Transverse colon (tissue), 4 donors: ENCODE measurements around the gene CACNB2. TPM values are rescaled to one million over a fixed set of nuclear protein-coding genes. Genes with fewer than 3 reads are reported as not detected.
A peak's percentile ranks its signal among the peaks of the same experiment; 100 is the strongest.

ENCODE experiments used
- DNase-seq: peaks from one replicate; pipeline ENCODE4 v3.0.0-alpha.2; 2019
- H3K27ac ChIP-seq, 4 donors: fragments of 200-600 bp; sonication (generic); 2 replicates each; pipeline ENCODE4 v1.5.1; 2016 to 2018; ENCODE audit warnings: inconsistent platforms in 4 of 4
- H3K27me3 ChIP-seq: fragments of 200-600 bp; sonication (generic); 2 replicates; pipeline ENCODE4 v1.5.1; 2017; ENCODE audit warnings: inconsistent platforms
- H3K36me3 ChIP-seq, 4 donors: fragments of 200-600 bp; sonication (generic); 2 replicates each; pipeline ENCODE4 v1.5.1; 2017 to 2019; ENCODE audit warnings: inconsistent platforms in 4 of 4
- H3K4me1 ChIP-seq, 4 donors: fragments of 200-600 bp; sonication (generic); 2 replicates each; pipeline ENCODE4 v1.5.1; 2017 to 2020; ENCODE audit warnings: inconsistent platforms in 4 of 4
- H3K4me3 ChIP-seq, 4 donors: fragments of 200-600 bp; sonication (generic); 1 replicate in 1 of 4; 2 replicates in 3 of 4; pipeline versions ENCODE4 v1.5.1 to v1.6.1; 2017 to 2019; ENCODE audit warnings: inconsistent platforms in 4 of 4
- H3K9me3 ChIP-seq, 2 donors: fragments of 200-600 bp; sonication (generic); 2 replicates each; pipeline ENCODE4 v1.5.1; 2017 to 2019; ENCODE audit warnings: inconsistent platforms in 2 of 2
- EP300 ChIP-seq: sonication (generic); formaldehyde crosslinking; IDR thresholded peaks from one replicate; pipeline ENCODE4 v1.6.1; 2017; ENCODE audit warnings: antibody characterized with exemption, low read depth
- POLR2A ChIP-seq: fragments of 450-650 bp; IDR thresholded peaks from one replicate; pipeline ENCODE4 v1.6.1; 2016; ENCODE audit warnings: antibody characterized with exemption, mild to moderate bottlenecking, moderate library complexity
- POLR2AphosphoS5 ChIP-seq, 3 donors: sonication (generic); formaldehyde crosslinking; IDR thresholded peaks; one replicate each; pipeline ENCODE4 v1.6.1; 2016; ENCODE audit warnings: antibody characterized with exemption in 3 of 3
- WGBS, 2 donors: methylation state at CpG; one replicate each; pipeline ENCODE4 v1.1.5; 2018; ENCODE audit warnings: low coverage in 1 of 2; 5-methylcytosine and 5-hydroxymethylcytosine counted together
- in situ Hi-C, 4 donors: fragments of 200-750 bp; cut with MboI; loops; one replicate each; pipeline versions ENCODE4 v1.15.0 to v1.15.1; 2017; ENCODE audit warnings: low sequenced_read_pairs in 3 of 4, low pct_ligation_motif_present in 1 of 4, low pct_unique_long_range_greater_than_20kb in 1 of 4
- intact Hi-C: fragments of 100-400 bp; cut with DNase I; formaldehyde crosslinking; loops from one replicate; pipeline ENCODE4 v1.15.1; 2023; ENCODE audit warnings: low total_unique reads
- total RNA-seq, 4 donors: library from RNA; depleted of rRNA; stranded (reverse); fragments of >200 nt; gene quantifications; one replicate each; pipeline ENCODE4 v1.1.0, GENCODE V29; 2016
- TF ChIP-seq, protein P1 (sequence below), 5 experiments: fragments of 200-600 bp in 3 of 5; fragments of 450-650 bp in 2 of 5; sonication (generic) in 3 of 5; IDR thresholded peaks; 1 replicate in 2 of 5; 2 replicates in 3 of 5; pipeline ENCODE4 v1.5.1; 2016 to 2017; ENCODE audit warnings: antibody characterized with exemption in 5 of 5, inconsistent platforms in 3 of 5, mild to moderate bottlenecking in 2 of 5, moderate library complexity in 1 of 5

The CACNB2 gene
- total RNA-seq, 4 donors from 2014 or later = 16.2 to 338 (median 23.7) TPM

- H3K4me3 ChIP-seq = no peak overlapping the region
- no peaks in the 10 kb centered on the region for H3K9me3 ChIP-seq
- no peak overlapping the region for H3K27ac ChIP-seq
- WGBS, 2 donors = 53 to 64% methylated on average over 2 of the region's 2 CpGs
- no peak for DNase-seq
- TF ChIP-seq, protein P1, sequence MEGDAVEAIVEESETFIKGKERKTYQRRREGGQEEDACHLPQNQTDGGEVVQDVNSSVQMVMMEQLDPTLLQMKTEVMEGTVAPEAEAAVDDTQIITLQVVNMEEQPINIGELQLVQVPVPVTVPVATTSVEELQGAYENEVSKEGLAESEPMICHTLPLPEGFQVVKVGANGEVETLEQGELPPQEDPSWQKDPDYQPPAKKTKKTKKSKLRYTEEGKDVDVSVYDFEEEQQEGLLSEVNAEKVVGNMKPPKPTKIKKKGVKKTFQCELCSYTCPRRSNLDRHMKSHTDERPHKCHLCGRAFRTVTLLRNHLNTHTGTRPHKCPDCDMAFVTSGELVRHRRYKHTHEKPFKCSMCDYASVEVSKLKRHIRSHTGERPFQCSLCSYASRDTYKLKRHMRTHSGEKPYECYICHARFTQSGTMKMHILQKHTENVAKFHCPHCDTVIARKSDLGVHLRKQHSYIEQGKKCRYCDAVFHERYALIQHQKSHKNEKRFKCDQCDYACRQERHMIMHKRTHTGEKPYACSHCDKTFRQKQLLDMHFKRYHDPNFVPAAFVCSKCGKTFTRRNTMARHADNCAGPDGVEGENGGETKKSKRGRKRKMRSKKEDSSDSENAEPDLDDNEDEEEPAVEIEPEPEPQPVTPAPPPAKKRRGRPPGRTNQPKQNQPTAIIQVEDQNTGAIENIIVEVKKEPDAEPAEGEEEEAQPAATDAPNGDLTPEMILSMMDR (IDR thresholded peaks at IDR 0.05) = peak in 2 of 5 experiments; percentile 22
- TF ChIP-seq EP300 = no peak
- no peak for TF ChIP-seq POLR2A
- no peak for TF ChIP-seq POLR2AphosphoS5 (IDR thresholded peaks at IDR 0.05)
- H3K27me3 ChIP-seq = no peaks in the 10 kb centered on the region
- peaks cover 0 to 11% (median 8%) of the 10 kb centered on the region in 4 donors for H3K4me1 ChIP-seq
- intact Hi-C loops = loop anchor here (5.0 to 10.0 kb wide), 3 partner anchors 312 to 1604 kb away; no protein-coding TSS in a partner anchor
- no peaks in the 10 kb centered on the region for H3K36me3 ChIP-seq
- in situ Hi-C loops = loop anchor here in 2 of 4 donors (10.0 kb wide), 2 partner anchors 302 to 312 kb away; no protein-coding TSS in a partner anchor
Measured at GRCh38 chr10:18216482-18216881, 76.3 kb downstream of the CACNB2 start.

GRCh38 chr10:18217577-18217976 lies 77.4 kb downstream of the CACNB2 start:
- DNase-seq = no peak
- Histone ChIP-seq H3K4me3 (no peak overlapping the region), H3K27me3 (no peaks in the 10 kb centered on the region), H3K36me3 (no peaks in the 10 kb centered on the region), H3K27ac (no peak overlapping the region), H3K9me3 (no peaks in the 10 kb centered on the region), H3K4me1 (peaks cover 0 to 11% (median 8%) of the 10 kb centered on the region in 4 donors)
- in situ Hi-C loops (loop anchor here in 2 of 4 donors (10.0 kb wide), 2 partner anchors 303 to 313 kb away; no protein-coding TSS in a partner anchor), intact Hi-C loops (loop anchor here (5.0 to 10.0 kb wide), 3 partner anchors 313 to 1605 kb away; no protein-coding TSS in a partner anchor)
- TF ChIP-seq, protein P1 (IDR thresholded peaks at IDR 0.05) = no peak
- TF ChIP-seq EP300 (no peak), POLR2A (no peak), POLR2AphosphoS5 (IDR thresholded peaks at IDR 0.05) (no peak)
- 83 to 100% methylated on average over 2 of the region's 2 CpGs for WGBS, 2 donors

DNA sequence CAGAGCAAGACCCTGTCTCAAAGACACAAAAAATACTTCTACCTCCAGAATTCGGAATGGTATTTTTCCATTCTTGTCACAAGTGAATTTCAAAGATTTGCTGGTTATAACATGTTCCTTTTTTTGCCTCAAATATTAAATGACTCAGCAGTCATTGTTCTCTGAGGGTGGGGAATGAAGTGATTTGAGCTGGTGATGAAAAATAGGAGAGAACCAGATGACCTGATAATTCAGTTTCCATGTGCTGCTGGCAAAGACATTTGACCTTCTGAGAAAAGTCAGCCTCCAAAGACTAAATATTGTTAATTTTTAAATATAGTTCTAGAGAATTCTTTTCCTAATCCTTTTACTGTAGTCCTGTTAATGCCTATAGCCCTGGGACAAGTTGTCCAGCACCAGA lies 78.9 kb downstream of the CACNB2 start:
- TF ChIP-seq, protein P1 (IDR thresholded peaks at IDR 0.05) = no peak
- no peak for TF ChIP-seq EP300
- Histone ChIP-seq H3K4me3 (no peak overlapping the region), H3K27ac (no peak overlapping the region), H3K4me1 (peaks cover 3 to 17% (median 8%) of the 10 kb centered on the region in 4 donors), H3K9me3 (no peaks in the 10 kb centered on the region), H3K27me3 (no peaks in the 10 kb centered on the region), H3K36me3 (no peaks in the 10 kb centered on the region)
- intact Hi-C loops (loop anchor here (5.0 to 10.0 kb wide), 3 partner anchors 314 to 1607 kb away; no protein-coding TSS in a partner anchor), in situ Hi-C loops (loop anchor here in 2 of 4 donors (10.0 kb wide), 2 partner anchors 304 to 314 kb away; no protein-coding TSS in a partner anchor)
- DNase-seq = no peak
- WGBS, 2 donors = 84 to 100% methylated on average over 1 of the region's 1 CpG

- in situ Hi-C loops (no loop called here), intact Hi-C loops (no loop called here)
- WGBS, 2 donors = 78 to 83% methylated on average over 3 to 4 of the region's 4 CpGs
- no peak for DNase-seq
- Histone ChIP-seq H3K27ac (no peak overlapping the region), H3K4me3 (no peak overlapping the region), H3K9me3 (no peaks in the 10 kb centered on the region), H3K27me3 (no peaks in the 10 kb centered on the region), H3K36me3 (no peaks in the 10 kb centered on the region), H3K4me1 (peaks cover 0 to 20% (median 13%) of the 10 kb centered on the region in 4 donors)
- TF ChIP-seq POLR2AphosphoS5 (IDR thresholded peaks at IDR 0.05) (no peak), POLR2A (no peak), EP300 (no peak)
- TF ChIP-seq, protein P1 (IDR thresholded peaks at IDR 0.05) = no peak
Measured at GRCh38 chr10:18221123-18221522, 80.9 kb downstream of the CACNB2 start.
